BE2C (cell line): ENCODE data around the gene ARMC5. TPM values are rescaled to one million over a fixed set of nuclear protein-coding genes. Genes with fewer than 3 reads are reported as not detected.
A peak's percentile ranks its signal among the peaks of the same experiment; 100 is the strongest.

ENCODE experiments used
- DNase-seq: peaks from one replicate; pipeline ENCODE4 v3.0.0-alpha.2; 2020
- H3K27me3 ChIP-seq: fragments of 250-450 bp; sonication (Bioruptor Pico); 2 replicates; pipeline ENCODE4 v1.5.1; 2020; ENCODE audit warnings: mild to moderate bottlenecking
- H3K36me3 ChIP-seq: fragments of 250-450 bp; sonication (Bioruptor Pico); 2 replicates; pipeline ENCODE4 v1.5.1; 2020; ENCODE audit warnings: mild to moderate bottlenecking
- H3K4me1 ChIP-seq: fragments of 250-450 bp; sonication (Bioruptor Pico); 2 replicates; pipeline ENCODE4 v1.5.1; 2020
- H3K4me3 ChIP-seq: 2 replicates; pipeline ENCODE4 v1.5.1; 2011; ENCODE audit warnings: low read depth, low read length
- H3K9me3 ChIP-seq: fragments of 250-450 bp; sonication (Bioruptor Pico); 2 replicates; pipeline ENCODE4 v1.5.1; 2020
- polyA plus RNA-seq: library from polyadenylated mRNA; unstranded; fragments of >200 nt; gene quantifications from one replicate; pipeline ENCODE4 v1.2.1, GENCODE V29; 2012; ENCODE audit warnings: low read depth, missing spikeins; ENCODE audit not compliant: insufficient read length, insufficient read depth
- TF ChIP-seq, protein P1 (sequence below): IDR thresholded peaks from 2 replicates; pipeline ENCODE4 v1.5.1; 2012; ENCODE audit warnings: mild to moderate bottlenecking, low read depth, low read length

The ARMC5 gene, protein sequence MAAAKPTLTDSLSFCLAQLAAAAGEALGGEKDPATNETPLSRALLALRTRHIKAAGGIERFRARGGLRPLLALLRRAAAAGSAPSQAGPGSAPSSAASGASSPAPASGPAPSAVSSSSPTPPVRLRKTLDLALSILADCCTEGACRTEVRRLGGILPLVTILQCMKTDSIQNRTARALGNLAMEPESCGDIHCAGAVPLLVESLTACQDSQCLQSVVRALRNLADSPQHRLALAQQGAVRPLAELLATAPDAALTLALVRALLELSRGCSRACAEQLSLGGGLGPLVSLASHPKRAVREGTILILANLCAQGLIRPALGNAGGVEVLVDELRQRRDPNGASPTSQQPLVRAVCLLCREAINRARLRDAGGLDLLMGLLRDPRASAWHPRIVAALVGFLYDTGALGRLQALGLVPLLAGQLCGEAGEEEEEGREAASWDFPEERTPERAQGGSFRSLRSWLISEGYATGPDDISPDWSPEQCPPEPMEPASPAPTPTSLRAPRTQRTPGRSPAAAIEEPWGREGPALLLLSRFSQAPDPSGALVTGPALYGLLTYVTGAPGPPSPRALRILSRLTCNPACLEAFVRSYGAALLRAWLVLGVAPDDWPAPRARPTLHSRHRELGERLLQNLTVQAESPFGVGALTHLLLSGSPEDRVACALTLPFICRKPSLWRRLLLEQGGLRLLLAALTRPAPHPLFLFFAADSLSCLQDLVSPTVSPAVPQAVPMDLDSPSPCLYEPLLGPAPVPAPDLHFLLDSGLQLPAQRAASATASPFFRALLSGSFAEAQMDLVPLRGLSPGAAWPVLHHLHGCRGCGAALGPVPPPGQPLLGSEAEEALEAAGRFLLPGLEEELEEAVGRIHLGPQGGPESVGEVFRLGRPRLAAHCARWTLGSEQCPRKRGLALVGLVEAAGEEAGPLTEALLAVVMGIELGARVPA
- polyA plus RNA-seq: 26.6 TPM

DNA sequence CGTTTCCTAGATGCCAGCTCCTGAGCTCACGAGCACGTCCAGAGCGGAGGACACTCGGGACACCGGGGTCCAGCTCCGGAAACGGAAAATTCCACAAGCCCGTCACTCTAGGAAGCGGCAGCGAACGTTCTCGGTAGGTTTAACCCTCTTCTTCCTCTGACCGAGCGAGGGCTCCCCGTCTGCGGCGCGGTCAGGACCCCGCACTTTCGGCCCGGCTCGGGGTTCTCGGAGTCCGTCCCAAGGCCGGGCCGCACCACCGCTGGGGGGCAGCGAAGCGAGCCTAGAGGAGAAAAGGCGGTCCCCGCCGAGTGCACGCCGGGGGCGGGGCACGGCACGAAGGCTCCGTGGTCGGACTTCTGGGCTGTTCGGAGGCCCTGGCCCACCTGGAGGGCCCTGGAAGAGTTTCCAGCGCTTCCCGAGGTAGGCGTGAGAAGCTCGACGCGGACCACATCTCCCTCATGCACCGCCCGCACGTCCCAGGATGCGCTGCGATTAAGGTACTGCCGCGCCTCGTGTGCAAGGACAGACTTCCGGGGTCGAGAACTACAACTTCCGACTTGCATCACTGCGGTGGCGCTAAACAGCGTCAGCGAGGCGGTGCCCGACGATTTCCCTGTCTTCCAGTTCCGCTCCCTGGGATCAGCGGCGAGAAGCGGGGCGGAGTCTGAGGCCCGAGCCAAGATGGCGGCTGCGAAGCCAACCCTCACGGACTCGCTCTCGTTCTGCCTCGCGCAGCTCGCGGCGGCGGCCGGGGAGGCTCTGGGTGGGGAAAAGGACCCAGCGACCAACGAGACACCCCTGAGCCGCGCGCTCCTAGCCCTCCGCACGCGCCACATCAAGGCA is at the start of gene ARMC5:
ARMC5 (plus strand) TSS at position 658 of the 843 bp plus-strand sequence; CDS start at position 682, 24 bp downstream.
- DNase-seq: peak; percentile 98
- TF ChIP-seq, protein P1, sequence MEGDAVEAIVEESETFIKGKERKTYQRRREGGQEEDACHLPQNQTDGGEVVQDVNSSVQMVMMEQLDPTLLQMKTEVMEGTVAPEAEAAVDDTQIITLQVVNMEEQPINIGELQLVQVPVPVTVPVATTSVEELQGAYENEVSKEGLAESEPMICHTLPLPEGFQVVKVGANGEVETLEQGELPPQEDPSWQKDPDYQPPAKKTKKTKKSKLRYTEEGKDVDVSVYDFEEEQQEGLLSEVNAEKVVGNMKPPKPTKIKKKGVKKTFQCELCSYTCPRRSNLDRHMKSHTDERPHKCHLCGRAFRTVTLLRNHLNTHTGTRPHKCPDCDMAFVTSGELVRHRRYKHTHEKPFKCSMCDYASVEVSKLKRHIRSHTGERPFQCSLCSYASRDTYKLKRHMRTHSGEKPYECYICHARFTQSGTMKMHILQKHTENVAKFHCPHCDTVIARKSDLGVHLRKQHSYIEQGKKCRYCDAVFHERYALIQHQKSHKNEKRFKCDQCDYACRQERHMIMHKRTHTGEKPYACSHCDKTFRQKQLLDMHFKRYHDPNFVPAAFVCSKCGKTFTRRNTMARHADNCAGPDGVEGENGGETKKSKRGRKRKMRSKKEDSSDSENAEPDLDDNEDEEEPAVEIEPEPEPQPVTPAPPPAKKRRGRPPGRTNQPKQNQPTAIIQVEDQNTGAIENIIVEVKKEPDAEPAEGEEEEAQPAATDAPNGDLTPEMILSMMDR: peak; percentile 55
- no peaks in the 10 kb centered on the region for H3K36me3 ChIP-seq
- peaks cover 8% of the 10 kb centered on the region for H3K4me1 ChIP-seq
- H3K27me3 ChIP-seq: no peaks in the 10 kb centered on the region
- H3K9me3 ChIP-seq: no peaks in the 10 kb centered on the region
- peak within 1 kb of the TSS; percentile 97 for H3K4me3 ChIP-seq

DNA sequence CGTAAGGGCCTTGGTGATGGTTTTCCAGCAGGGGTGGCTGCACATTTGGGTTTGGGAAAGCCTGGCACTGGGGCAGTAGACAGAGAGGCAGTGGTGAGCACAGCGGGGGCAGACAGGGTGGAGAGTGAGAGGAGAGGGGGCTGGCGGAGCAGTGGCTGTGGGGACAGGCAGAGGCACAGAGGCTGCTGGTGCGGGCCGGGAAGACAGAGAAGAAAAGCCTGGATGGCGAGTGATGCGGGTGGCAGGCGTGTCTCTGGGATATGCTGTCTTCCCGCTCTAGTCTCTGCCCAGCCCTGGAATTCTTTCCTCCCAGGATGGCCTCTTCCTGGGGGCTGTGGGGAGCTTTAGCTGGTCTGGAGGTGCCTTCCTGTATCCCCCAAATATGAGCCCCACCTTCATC is 49.2 kb upstream of the ARMC5 start:
- Histone ChIP-seq H3K4me1 (no peaks in the 10 kb centered on the region), H3K9me3 (no peaks in the 10 kb centered on the region), H3K36me3 (no peaks in the 10 kb centered on the region), H3K4me3 (no peak overlapping the region), H3K27me3 (no peaks in the 10 kb centered on the region; the same call in 1 of the 2 replicates)
- TF ChIP-seq, protein P1: no peak
- no peak for DNase-seq

DNA sequence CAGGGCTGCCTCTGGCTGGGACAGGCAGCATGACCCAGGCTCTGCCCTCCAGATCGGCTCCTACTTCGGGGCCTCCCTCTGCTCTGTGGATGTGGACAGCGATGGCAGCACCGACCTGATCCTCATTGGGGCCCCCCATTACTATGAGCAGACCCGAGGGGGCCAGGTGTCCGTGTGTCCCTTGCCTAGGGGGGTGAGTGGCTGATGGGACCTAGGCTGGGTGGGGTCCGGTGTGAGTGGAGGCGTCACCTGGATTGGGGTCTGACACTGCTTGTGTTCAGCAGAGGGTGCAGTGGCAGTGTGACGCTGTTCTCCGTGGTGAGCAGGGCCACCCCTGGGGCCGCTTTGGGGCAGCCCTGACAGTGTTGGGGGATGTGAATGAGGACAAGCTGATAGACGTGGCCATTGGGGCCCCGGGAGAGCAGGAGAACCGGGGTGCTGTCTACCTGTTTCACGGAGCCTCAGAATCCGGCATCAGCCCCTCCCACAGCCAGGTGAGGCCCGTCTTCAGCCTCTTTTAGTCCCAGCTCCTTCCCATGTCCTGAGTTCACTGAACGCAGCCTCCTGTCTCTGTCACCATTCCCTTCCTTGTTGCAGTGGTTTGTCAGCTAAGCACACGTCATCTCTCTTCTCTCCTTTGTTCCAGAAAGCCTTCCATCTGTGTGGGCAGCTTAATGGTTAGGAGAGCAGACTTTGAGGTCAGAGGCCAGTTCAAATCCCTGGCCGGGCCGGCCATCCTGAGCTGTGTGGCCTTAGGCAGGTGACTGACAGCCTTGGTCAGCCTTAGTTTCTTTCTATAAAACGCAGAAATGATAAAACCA is 48.1 kb upstream of the ARMC5 start:
- TF ChIP-seq, protein P1: no peak
- Histone ChIP-seq H3K9me3 (no peaks in the 10 kb centered on the region), H3K27me3 (no peaks in the 10 kb centered on the region; the same call in 1 of the 2 replicates), H3K36me3 (no peaks in the 10 kb centered on the region), H3K4me3 (no peak overlapping the region), H3K4me1 (no peaks in the 10 kb centered on the region)
- no peak for DNase-seq

DNA sequence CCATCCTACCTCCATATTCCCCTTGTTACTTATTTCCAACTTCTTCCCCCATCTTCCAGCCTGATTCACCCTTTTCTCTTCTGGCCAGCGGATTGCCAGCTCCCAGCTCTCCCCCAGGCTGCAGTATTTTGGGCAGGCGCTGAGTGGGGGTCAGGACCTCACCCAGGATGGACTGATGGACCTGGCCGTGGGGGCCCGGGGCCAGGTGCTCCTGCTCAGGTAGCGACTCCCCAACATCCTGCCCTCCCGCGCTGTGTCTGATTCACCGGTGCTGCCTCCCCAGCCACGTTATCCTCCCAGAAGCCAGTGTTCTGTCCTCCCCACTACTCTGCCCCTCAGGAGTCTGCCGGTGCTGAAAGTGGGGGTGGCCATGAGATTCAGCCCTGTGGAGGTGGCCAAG is 46.6 kb upstream of the ARMC5 start:
- Histone ChIP-seq H3K36me3 (no peaks in the 10 kb centered on the region), H3K27me3 (no peaks in the 10 kb centered on the region), H3K9me3 (no peaks in the 10 kb centered on the region), H3K4me3 (no peak overlapping the region), H3K4me1 (no peaks in the 10 kb centered on the region)
- TF ChIP-seq, protein P1: no peak
- DNase-seq: no peak

DNA sequence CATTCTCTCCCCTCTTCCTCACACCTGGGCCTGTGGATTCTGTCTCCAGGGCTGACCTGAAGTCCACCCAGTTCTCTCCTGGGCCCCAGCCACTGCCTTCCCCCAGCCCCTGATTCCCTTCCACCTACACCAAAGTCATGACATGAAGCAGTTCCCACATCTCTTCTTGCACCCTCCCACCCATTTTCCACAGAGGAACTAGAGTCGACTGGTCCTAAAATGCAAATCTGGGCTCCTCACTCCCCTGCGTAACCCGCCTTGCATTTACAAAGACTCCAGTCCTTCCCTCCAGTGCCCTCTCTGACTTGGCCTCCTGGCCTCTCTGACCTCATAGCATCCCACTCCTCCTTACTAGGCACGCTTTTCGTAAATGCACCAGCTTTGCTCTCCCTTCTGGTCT is 45.9 kb upstream of the ARMC5 start:
- TF ChIP-seq, protein P1: no peak
- H3K9me3 ChIP-seq: no peaks in the 10 kb centered on the region
- H3K27me3 ChIP-seq: no peaks in the 10 kb centered on the region

More for the DNA sequence above, 45.9 kb upstream of the ARMC5 start:
- no peak for DNase-seq
- no peaks in the 10 kb centered on the region for H3K4me1 ChIP-seq
- no peaks in the 10 kb centered on the region for H3K36me3 ChIP-seq
- no peak overlapping the region for H3K4me3 ChIP-seq
